Left ventricle myocardium inferior (tissue), 1 donor: ENCODE measurements around the gene PODNL1. TPM values are rescaled to one million over a fixed set of nuclear protein-coding genes. Genes with fewer than 3 reads are reported as not detected.
"Not testable (repeated sequence)": the region's sequence is repeated elsewhere in the genome, so short reads cannot be mapped to it uniquely, and the experiment has no call there.

ENCODE experiments used
- DNase-seq: peaks from one replicate; pipeline ENCODE4 v3.0.0-alpha.2; 2020
- H3K27ac ChIP-seq: fragments of 200-600 bp; replicated peaks from 2 replicates; pipeline ENCODE4 v1.8.0; 2021
- H3K27me3 ChIP-seq: fragments of 200-600 bp; 2 replicates; pipeline ENCODE4 v1.8.0; 2021; ENCODE audit warnings: low read depth
- H3K36me3 ChIP-seq: fragments of 200-600 bp; 2 replicates; pipeline ENCODE4 v1.8.0; 2021
- H3K4me1 ChIP-seq: fragments of 200-600 bp; 2 replicates; pipeline ENCODE4 v1.8.0; 2021
- H3K4me3 ChIP-seq: fragments of 200-600 bp; 2 replicates; pipeline ENCODE4 v1.8.0; 2021; ENCODE audit warnings: mild to moderate bottlenecking, moderate library complexity
- H3K9me3 ChIP-seq: fragments of 200-600 bp; replicated peaks from 2 replicates; pipeline ENCODE4 v1.8.0; 2021
- intact Hi-C: fragments of 100-400 bp; cut with micrococcal nuclease; formaldehyde crosslinking; loops from one replicate; pipeline ENCODE4 v1.11.0; 2022
- total RNA-seq: library from RNA; stranded (reverse); fragmentation: NEBNext Ultra II Directional; extraction: Animal tissue kit (Norgen Biotek cat#: 25700); gene quantifications from one replicate; pipeline ENCODE4 v1.2.1, GENCODE V29; 2021
- TF ChIP-seq, protein P1 (sequence below): fragments of 200-600 bp; IDR thresholded peaks from 2 replicates; pipeline ENCODE4 v1.8.0; 2021; ENCODE audit warnings: antibody characterized with exemption, mild to moderate bottlenecking, borderline replicate concordance
- donor health status: DM: no; HTN: yes; CAD: no; lungs with severe emphysema.

PODNL1 gene
- total RNA-seq, 1 donor from 2014 or later = 1.9 TPM

DNA sequence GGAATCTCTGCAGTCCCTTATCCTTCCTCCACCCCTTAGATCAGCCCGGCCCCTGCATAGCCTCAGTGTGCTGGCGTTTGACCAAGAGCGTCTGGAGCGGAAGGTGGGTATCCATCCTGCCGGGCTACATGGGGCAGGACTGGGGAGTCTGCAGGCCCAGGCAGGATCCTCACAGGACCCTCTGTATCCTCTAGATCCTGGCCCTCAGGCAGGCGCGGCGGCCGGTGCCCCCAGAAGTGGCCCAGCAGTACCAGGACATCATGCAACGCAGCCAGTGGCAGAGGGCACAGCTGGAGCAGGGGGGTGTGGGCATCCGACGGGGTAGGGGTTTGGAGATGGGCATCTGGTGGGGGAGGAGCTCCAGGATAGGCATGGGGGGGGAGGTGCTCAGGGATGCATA, 8.9 kb downstream of the PODNL1 start:
- Histone ChIP-seq H3K9me3 (no peaks in the 10 kb centered on the region), H3K36me3 (peaks cover 40% of the 10 kb centered on the region), H3K27me3 (no peaks in the 10 kb centered on the region), H3K4me3 (no peak overlapping the region), H3K4me1 (peaks cover 14% of the 10 kb centered on the region), H3K27ac (no peak overlapping the region)
- TF ChIP-seq, protein P1, sequence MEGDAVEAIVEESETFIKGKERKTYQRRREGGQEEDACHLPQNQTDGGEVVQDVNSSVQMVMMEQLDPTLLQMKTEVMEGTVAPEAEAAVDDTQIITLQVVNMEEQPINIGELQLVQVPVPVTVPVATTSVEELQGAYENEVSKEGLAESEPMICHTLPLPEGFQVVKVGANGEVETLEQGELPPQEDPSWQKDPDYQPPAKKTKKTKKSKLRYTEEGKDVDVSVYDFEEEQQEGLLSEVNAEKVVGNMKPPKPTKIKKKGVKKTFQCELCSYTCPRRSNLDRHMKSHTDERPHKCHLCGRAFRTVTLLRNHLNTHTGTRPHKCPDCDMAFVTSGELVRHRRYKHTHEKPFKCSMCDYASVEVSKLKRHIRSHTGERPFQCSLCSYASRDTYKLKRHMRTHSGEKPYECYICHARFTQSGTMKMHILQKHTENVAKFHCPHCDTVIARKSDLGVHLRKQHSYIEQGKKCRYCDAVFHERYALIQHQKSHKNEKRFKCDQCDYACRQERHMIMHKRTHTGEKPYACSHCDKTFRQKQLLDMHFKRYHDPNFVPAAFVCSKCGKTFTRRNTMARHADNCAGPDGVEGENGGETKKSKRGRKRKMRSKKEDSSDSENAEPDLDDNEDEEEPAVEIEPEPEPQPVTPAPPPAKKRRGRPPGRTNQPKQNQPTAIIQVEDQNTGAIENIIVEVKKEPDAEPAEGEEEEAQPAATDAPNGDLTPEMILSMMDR = no peak
- DNase-seq = no peak
- intact Hi-C loops = no loop called here

DNA sequence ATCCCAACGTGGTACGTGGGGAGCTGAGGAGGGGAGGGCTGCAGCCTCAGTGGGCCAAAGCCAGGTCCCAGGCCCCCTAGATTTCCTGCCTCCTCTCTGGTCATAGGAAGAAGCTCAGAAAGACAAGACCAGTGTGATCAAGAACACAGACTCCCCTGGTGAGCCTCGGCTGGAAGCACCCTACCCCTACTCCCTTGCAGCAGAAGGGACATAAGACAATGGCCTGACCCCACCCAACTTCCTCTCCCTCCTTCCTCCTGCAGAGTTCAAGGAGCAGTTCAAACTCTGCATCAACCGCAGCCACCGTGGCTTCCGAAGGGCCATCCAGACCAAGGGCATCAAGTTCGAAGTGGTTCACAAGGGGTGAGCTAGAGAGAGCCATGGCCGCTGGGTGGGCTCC, 11.5 kb downstream of the PODNL1 start:
- peaks cover 67% of the 10 kb centered on the region for H3K36me3 ChIP-seq
- TF ChIP-seq, protein P1 = no peak
- H3K4me3 ChIP-seq = peak overlapping the region; percentile 29
- H3K27me3 ChIP-seq = no peaks in the 10 kb centered on the region
- H3K9me3 ChIP-seq = no peaks in the 10 kb centered on the region
- H3K27ac ChIP-seq = peak overlapping the region; percentile 84
- peaks cover 14% of the 10 kb centered on the region for H3K4me1 ChIP-seq
- intact Hi-C loops = no loop called here
- DNase-seq = peak; percentile 29

DNA sequence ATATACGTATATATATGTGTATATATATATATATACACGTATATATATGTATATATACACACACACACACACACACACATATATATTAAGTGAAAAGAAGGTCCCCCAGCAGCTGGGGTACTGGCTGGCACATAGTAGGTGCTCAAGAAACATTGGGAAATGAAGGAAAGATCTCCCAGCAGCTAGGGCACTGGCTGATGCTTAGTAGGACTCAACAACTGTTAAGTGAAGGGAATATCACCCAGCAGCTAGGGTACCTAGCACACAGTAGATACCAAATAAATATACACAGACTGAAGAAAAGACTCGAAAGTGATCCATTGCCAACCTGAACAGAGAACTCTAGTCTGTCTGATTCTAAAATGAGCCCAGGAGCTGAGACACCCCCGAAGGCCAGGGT, 12.2 kb downstream of the PODNL1 start:
- intact Hi-C loops = no loop called here
- peaks cover 14% of the 10 kb centered on the region for H3K4me1 ChIP-seq
- peaks cover 72% of the 10 kb centered on the region for H3K36me3 ChIP-seq
- no peaks in the 10 kb centered on the region for H3K27me3 ChIP-seq
- TF ChIP-seq, protein P1 = no peak
- peak overlapping the region; percentile 29 for H3K4me3 ChIP-seq
- no peak for DNase-seq
- H3K27ac ChIP-seq = peak overlapping the region; percentile 84
- H3K9me3 ChIP-seq = peaks cover under 1% of the 10 kb centered on the region

DNA sequence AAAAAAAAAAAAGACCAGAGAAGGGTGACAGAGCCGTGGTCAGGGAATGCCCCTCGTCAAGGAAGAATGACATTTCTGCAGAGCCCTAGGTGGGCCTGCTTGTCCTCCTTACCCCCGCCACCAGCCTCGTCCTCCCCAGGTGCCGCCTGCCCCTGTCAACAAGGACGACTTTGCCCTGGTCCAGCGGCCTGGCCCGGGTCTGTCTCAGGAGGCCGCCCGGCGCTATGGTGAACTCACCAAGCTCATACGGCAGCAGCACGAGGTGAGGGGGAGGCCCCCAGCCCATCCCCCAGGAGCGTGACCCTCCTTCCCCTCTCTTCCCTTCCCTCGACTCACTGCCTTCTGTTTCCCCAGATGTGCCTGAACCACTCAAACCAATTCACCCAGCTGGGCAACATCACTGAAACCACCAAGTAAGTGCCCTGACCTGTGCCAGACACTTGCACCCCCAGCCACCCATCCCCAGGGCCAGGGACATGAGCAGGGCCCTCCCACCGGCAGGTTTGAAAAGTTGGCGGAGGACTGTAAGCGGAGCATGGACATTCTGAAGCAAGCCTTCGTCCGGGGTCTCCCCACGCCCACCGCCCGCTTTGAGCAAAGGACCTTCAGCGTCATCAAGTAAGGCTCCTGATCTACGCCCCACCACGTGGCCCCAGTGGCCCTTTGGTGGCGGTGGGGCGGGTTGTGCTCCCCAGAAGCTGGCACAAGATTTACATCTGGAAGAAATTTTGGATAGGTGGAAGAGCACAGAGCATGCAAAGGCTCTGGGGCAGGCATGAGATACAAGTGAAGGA, 14.8 kb downstream of the PODNL1 start:
- Histone ChIP-seq H3K9me3 (peaks cover 4% of the 10 kb centered on the region), H3K4me3 (no peak overlapping the region), H3K36me3 (peaks cover 96% of the 10 kb centered on the region), H3K4me1 (peaks cover 14% of the 10 kb centered on the region), H3K27me3 (no peaks in the 10 kb centered on the region), H3K27ac (no peak overlapping the region)
- intact Hi-C loops = no loop called here
- TF ChIP-seq, protein P1 = no peak
- no peak for DNase-seq

DNA sequence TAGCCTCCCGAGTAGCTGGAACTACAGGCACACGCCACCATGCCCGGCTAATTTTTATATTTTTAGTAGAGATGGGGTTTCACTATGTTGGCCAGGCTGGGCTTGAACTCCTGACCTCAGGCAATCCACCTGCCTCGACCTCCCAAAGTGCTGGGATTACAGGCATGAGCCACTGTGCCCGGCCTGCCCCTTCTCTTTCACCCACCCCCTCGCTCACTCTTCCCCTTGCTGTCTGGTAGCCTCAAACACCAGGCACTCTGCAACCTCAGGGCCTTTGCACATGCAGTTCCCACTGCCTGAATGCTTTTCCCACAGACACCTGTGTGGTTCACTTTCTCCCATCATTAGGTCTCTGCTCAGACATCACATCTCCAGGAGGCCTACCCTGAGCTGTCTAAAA, 16.1 kb downstream of the PODNL1 start:
- DNase-seq, H3K27ac ChIP-seq, H3K4me3 ChIP-seq, intact Hi-C loops, H3K27me3 ChIP-seq, H3K9me3 ChIP-seq: not testable (repeated sequence)
- Histone ChIP-seq H3K36me3 (peaks cover 94% of the 10 kb centered on the region), H3K4me1 (peaks cover 15% of the 10 kb centered on the region)
